Right lobe of liver (tissue), 4 donors: ENCODE data around the gene OBI1.

Experiments used
- POLR2A ChIP-seq: fragments of 450-650 bp; IDR thresholded peaks from one replicate; pipeline ENCODE4 v1.6.1; 2017; ENCODE audit warnings: antibody characterized with exemption, mild to moderate bottlenecking
- TF ChIP-seq, protein P1 (sequence below), 4 donors: fragments of 200-600 bp in 3 of 4; fragments of 450-650 bp in 1 of 4; IDR thresholded peaks; one replicate each; pipeline versions ENCODE4 v1.5.1 to v1.8.0; 2016 to 2022; ENCODE audit warnings: antibody characterized with exemption in 4 of 4, mild to moderate bottlenecking in 2 of 4
- donor health status: DM: no; HTN: no; CAD: no.
- donor health status: DM: no; HTN: no; CAD: no.
- donor health status: DM: no; HTN: yes; CAD: no.

GRCh38 chr13:78675112-78675511 is 16.2 kb upstream of the OBI1 start:
- TF ChIP-seq POLR2A = no peak
- TF ChIP-seq, protein P1, sequence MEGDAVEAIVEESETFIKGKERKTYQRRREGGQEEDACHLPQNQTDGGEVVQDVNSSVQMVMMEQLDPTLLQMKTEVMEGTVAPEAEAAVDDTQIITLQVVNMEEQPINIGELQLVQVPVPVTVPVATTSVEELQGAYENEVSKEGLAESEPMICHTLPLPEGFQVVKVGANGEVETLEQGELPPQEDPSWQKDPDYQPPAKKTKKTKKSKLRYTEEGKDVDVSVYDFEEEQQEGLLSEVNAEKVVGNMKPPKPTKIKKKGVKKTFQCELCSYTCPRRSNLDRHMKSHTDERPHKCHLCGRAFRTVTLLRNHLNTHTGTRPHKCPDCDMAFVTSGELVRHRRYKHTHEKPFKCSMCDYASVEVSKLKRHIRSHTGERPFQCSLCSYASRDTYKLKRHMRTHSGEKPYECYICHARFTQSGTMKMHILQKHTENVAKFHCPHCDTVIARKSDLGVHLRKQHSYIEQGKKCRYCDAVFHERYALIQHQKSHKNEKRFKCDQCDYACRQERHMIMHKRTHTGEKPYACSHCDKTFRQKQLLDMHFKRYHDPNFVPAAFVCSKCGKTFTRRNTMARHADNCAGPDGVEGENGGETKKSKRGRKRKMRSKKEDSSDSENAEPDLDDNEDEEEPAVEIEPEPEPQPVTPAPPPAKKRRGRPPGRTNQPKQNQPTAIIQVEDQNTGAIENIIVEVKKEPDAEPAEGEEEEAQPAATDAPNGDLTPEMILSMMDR (IDR thresholded peaks at IDR 0.05) = no peak
